K562 (cell line): ENCODE measurements around the gene RXFP3. TPM values are rescaled to one million over a fixed set of nuclear protein-coding genes. Genes with fewer than 3 reads are reported as not detected.

Source experiments
- GTF2A2 ChIP-seq: IDR thresholded peaks from 2 replicates; pipeline ENCODE4 v1.6.1; 2016; ENCODE audit warnings: mild to moderate bottlenecking, missing genetic modification characterization, missing compliant biosample characterization
- HEY1 ChIP-seq: fragments of 250-450 bp; sonication (Bioruptor Pico); IDR thresholded peaks from 2 replicates; pipeline ENCODE4 v1.5.0; 2020; ENCODE audit warnings: mild to moderate bottlenecking, moderate library complexity, borderline replicate concordance
- MBD2 ChIP-seq: sonication (generic); IDR thresholded peaks from 2 replicates; pipeline ENCODE4 v1.6.1; 2016; ENCODE audit warnings: low read depth, borderline replicate concordance
- ZFP36 ChIP-seq: fragments of 150-350 bp; IDR thresholded peaks from 2 replicates; pipeline ENCODE4 v1.6.1; 2018; ENCODE audit warnings: low read length, low read depth; ENCODE audit not compliant: partially characterized antibody
- ZNF124 ChIP-seq: sonication (generic); formaldehyde crosslinking; IDR thresholded peaks from 2 replicates; pipeline ENCODE4 v1.8.1; 2022; ENCODE audit warnings: missing genetic modification reagents
- polyA plus RNA-seq, 8 experiments: library from polyadenylated mRNA; depleted of rRNA in 4 of 8; stranded (reverse) in 5 of 8; unstranded in 3 of 8; fragments of >200 nt; fragmentation: Nextera tagmentation in 2 of 8; fragmentation: Illumina TruSeq in 1 of 8; extraction: Ambion mirVana in 2 of 8; extraction: Trizol in 1 of 8; gene quantifications; 2 replicates each; pipeline versions ENCODE4 v1.2.1 to v1.2.3, GENCODE V29; 2011 to 2014; ENCODE audit warnings: inconsistent platforms in 1 of 8, missing spikeins in 1 of 8
- total RNA-seq, 7 experiments: library from RNA; depleted of rRNA in 6 of 7; stranded (reverse); fragments of >200 nt in 6 of 7; fragmentation: Illumina TruSeq in 2 of 7; extraction: Trizol in 2 of 7; gene quantifications; 2 replicates each; pipeline versions ENCODE4 v1.2.1 to v1.2.3, GENCODE V29; 2011 to 2021; ENCODE audit warnings: low replicate concordance in 1 of 7
- TF ChIP-seq, protein P1 (sequence below): fragments of 150-350 bp; IDR thresholded peaks from 2 replicates; pipeline ENCODE4 v1.6.1; 2014; ENCODE audit warnings: low read depth, mild to moderate bottlenecking, low read length, borderline replicate concordance
- TF ChIP-seq, protein P2 (sequence below), 2 experiments: fragments of 450-650 bp; conservative IDR thresholded peaks; 2 replicates each; pipeline ENCODE4 v1.6.1; 2017; ENCODE audit warnings: mild to moderate bottlenecking in 2 of 2, moderate library complexity in 2 of 2

Gene RXFP3
- total and polyA plus RNA-seq, 9 of the 15 experiments (the other 6 are each of a cell fraction or from before 2014, with no cell fraction given) = not detected

DNA sequence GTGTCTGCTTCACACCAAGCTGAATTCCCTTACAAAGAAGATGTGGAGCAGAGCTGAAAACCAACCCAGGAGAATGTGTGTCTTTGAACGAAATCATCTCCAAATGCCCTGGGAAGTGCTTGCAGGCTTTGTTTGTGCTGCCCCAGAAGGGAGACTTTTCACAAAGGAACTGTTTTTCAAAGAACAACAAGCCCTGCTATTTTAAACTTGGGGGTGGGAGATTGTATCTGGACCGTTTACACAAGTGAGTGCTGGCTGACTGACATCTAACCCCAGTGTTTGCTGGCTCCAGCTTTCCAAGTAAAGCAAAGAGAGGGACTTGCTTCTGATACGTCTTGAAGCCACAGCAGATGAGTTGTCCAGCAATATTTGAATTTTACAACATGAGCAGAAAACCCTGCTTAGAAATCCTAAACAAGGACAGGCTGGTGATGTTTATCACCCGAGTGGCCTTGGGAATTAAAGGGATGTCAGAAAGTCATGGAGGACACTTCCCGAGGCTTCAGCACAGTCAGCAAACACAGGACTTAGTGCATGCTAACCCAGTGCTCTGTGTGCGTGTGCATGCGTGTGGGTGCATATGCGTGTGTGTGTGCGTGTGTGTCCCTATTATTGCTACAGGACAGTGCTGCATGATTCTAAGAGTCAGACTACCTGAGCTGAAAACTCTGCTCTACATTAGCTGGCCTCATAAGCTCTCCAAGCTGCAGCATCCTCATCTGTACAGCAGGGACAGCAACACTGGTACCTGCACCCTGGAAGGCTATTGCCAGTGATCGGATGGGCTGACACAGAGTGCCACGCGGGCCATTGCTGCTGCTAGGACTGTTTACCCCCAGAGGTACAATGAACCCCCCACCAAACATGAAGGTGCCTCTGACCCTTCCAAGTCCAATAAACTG, 45.8 kb upstream of the RXFP3 start (continued):
- TF ChIP-seq, protein P1, sequence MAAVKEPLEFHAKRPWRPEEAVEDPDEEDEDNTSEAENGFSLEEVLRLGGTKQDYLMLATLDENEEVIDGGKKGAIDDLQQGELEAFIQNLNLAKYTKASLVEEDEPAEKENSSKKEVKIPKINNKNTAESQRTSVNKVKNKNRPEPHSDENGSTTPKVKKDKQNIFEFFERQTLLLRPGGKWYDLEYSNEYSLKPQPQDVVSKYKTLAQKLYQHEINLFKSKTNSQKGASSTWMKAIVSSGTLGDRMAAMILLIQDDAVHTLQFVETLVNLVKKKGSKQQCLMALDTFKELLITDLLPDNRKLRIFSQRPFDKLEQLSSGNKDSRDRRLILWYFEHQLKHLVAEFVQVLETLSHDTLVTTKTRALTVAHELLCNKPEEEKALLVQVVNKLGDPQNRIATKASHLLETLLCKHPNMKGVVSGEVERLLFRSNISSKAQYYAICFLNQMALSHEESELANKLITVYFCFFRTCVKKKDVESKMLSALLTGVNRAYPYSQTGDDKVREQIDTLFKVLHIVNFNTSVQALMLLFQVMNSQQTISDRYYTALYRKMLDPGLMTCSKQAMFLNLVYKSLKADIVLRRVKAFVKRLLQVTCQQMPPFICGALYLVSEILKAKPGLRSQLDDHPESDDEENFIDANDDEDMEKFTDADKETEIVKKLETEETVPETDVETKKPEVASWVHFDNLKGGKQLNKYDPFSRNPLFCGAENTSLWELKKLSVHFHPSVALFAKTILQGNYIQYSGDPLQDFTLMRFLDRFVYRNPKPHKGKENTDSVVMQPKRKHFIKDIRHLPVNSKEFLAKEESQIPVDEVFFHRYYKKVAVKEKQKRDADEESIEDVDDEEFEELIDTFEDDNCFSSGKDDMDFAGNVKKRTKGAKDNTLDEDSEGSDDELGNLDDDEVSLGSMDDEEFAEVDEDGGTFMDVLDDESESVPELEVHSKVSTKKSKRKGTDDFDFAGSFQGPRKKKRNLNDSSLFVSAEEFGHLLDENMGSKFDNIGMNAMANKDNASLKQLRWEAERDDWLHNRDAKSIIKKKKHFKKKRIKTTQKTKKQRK = no peak
- no peak for TF ChIP-seq ZNF124 (CRISPR knock-in tag)
- no peak for TF ChIP-seq HEY1
- no peak for TF ChIP-seq ZFP36
- TF ChIP-seq, protein P2, sequence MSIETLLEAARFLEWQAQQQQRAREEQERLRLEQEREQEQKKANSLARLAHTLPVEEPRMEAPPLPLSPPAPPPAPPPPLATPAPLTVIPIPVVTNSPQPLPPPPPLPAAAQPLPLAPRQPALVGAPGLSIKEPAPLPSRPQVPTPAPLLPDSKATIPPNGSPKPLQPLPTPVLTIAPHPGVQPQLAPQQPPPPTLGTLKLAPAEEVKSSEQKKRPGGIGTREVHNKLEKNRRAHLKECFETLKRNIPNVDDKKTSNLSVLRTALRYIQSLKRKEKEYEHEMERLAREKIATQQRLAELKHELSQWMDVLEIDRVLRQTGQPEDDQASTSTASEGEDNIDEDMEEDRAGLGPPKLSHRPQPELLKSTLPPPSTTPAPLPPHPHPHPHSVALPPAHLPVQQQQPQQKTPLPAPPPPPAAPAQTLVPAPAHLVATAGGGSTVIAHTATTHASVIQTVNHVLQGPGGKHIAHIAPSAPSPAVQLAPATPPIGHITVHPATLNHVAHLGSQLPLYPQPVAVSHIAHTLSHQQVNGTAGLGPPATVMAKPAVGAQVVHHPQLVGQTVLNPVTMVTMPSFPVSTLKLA (conservative IDR thresholded peaks at IDR 0.05) = no peak
- no peak for TF ChIP-seq MBD2
- no peak for TF ChIP-seq GTF2A2 (tag)
